Skeletal muscle cell (primary cell): Measurements from ENCODE around the gene FIBIN.

Experiments used
- DNase-seq: peaks from one replicate; pipeline ENCODE4 v3.0.0-alpha.2; 2010; ENCODE audit warnings: low read depth
- H3K4me3 ChIP-seq: 2 replicates; pipeline ENCODE4 v1.5.1; 2011; ENCODE audit warnings: low read depth, mild to moderate bottlenecking, control low read depth, low read length, moderate library complexity

The FIBIN gene

DNA sequence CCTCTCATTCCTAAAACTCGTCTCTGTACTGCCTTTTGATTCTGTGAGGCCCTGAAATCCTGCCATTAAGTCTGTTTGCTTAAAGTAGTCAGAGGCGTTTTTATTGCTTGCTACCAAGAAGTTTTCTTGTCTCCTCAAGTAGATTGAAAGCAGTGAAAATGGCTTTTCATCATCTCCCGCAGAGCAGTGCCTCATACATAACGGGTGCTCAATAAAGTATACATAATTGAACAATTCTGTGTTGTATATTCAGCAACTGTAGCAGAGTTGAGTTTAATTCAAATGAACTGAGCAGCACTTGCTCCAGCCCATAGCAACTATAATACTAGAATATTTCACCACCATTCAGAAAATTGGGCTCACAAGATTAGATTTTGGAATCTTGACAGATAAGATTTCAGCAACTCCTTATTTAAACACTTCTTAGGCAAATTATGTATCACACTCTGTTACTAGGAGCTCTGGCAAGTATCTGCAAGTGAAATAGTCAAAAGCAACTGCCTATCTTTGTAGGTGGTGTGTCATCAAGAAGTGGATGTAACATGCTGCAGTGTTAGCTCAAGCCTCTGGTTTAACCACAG is 20.0 kb downstream of the FIBIN start:
- DNase-seq, result no peak
- no peak overlapping the region for H3K4me3 ChIP-seq

DNA sequence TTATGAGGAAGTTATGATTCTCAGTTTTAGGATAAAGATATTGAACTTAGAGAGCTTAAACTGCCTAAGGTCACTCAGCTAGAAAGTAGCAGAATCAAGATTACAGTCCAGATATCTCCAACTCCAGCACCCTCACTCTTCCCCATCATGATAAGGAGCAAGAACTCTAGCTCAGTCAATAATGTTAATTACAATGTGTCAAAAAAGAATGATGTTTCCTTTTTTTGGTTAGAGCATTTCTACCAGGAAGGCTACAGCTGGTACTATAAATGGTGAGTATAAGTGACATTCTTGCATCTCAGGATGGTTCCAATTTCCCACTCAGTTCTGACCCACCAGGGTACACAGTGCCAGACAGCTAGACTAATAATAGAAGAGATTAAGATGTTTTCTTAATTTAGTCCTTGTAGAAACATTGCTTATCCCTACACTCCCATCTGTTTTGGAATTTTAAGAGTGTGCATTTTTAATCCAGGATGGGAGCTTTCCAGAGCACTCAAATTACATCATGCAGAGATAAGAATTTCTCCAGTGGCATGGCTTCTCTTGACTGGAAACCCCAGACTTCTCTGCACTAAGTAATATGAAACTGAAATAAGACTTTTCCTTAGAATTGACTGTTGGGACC is 25.1 kb downstream of the FIBIN start:
- no peak overlapping the region for H3K4me3 ChIP-seq
- DNase-seq, result no peak

- H3K4me3 ChIP-seq, result no peak overlapping the region
- no peak for DNase-seq
These were observed 26.8 kb downstream of the FIBIN start for GRCh38 chr11:27020751-27021150.

- H3K4me3 ChIP-seq, result no peak overlapping the region
- DNase-seq, result no peak
These were observed 28.8 kb downstream of the FIBIN start for GRCh38 chr11:27022659-27023251.

- no peak overlapping the region for H3K4me3 ChIP-seq
- DNase-seq, result no peak
These were observed 31.0 kb downstream of the FIBIN start for GRCh38 chr11:27024865-27025264.

GRCh38 chr11:27025312-27025955 is 31.5 kb downstream of the FIBIN start:
- no peak for DNase-seq
- no peak overlapping the region for H3K4me3 ChIP-seq

- H3K4me3 ChIP-seq, result no peak overlapping the region
- DNase-seq, result no peak
These were observed 32.2 kb downstream of the FIBIN start for GRCh38 chr11:27025957-27026733.

- DNase-seq, result no peak
These were observed 34.7 kb downstream of the FIBIN start for GRCh38 chr11:27028561-27028965.

DNA sequence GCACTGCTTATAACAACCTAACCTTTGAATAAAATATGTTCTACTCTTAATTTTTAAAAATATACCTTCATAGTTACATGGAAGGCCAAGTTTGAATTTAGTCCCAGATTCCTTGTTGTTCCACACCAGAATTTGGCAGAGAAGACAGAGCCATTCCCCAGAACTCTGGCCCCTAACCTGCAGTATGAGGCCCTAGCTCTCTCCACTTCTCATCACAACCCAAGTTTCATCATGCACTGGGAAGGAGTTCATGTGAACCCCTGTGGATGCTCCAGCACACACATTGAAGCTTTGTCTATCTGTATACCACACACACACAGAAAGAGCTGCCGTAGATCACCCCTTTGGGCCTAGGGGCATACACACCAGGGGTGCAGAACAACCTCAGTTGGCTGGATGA is 36.1 kb downstream of the FIBIN start:
- no peak for DNase-seq
- H3K4me3 ChIP-seq, result no peak overlapping the region

More at GRCh38 chr11:27028561-27028965, 34.7 kb downstream of the FIBIN start:
- H3K4me3 ChIP-seq, result no peak overlapping the region

- no peak for DNase-seq
- no peak overlapping the region for H3K4me3 ChIP-seq
These were observed 37.8 kb downstream of the FIBIN start for GRCh38 chr11:27031754-27032153.

DNA sequence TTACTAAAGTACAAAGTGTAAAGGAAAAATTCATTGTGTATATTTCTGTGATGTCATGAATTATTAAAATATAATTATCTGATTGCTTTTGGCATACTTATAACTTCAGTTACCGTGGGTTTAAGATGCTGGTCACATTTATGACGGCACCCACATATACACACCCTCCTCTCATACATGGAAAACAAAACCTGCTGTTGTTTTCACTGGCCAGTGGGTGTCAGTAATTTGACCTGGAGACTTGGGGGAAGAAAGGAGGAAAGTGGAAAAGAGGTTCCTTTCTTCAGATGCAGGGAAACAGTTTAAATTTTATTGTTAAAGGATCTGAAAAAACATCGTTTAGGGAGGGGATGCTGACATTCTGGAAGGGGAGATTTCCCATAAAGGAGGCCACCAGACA is 46.0 kb downstream of the FIBIN start:
- no peak for DNase-seq
- H3K4me3 ChIP-seq, result no peak overlapping the region

- H3K4me3 ChIP-seq, result no peak within 1 kb of the TSS
- no peak for DNase-seq
These were observed 46.6 kb downstream of the FIBIN start, which contains the start of gene BBOX1 for GRCh38 chr11:27040302-27041115. Gene BBOX1 (plus strand): TSS chr11:27040815. CDS start chr11:27055431, 14,616 bp downstream.

GRCh38 chr11:27041141-27041899 is 47.4 kb downstream of the FIBIN start:
- DNase-seq, result no peak
- no peak overlapping the region for H3K4me3 ChIP-seq
